D721Med (cell line): ENCODE measurements around the gene CORO7.

Experiments
- DNase-seq: peaks from one replicate; pipeline ENCODE4 v3.0.0; 2011; ENCODE audit warnings: low spot score; ENCODE audit not compliant: insufficient read length
- FAIRE-seq: peaks from 2 replicates; lab custom pipeline; 2011; peaks lifted over from hg19 to GRCh38; lab: Jason Lieb, UNC
- CTCF ChIP-seq: IDR thresholded peaks from 2 replicates; pipeline ENCODE4 v1.5.1; 2012; ENCODE audit warnings: mild to moderate bottlenecking, control low read depth; ENCODE audit not compliant: insufficient read depth; ENCODE audit errors: missing control alignments

CORO7 gene

DNA sequence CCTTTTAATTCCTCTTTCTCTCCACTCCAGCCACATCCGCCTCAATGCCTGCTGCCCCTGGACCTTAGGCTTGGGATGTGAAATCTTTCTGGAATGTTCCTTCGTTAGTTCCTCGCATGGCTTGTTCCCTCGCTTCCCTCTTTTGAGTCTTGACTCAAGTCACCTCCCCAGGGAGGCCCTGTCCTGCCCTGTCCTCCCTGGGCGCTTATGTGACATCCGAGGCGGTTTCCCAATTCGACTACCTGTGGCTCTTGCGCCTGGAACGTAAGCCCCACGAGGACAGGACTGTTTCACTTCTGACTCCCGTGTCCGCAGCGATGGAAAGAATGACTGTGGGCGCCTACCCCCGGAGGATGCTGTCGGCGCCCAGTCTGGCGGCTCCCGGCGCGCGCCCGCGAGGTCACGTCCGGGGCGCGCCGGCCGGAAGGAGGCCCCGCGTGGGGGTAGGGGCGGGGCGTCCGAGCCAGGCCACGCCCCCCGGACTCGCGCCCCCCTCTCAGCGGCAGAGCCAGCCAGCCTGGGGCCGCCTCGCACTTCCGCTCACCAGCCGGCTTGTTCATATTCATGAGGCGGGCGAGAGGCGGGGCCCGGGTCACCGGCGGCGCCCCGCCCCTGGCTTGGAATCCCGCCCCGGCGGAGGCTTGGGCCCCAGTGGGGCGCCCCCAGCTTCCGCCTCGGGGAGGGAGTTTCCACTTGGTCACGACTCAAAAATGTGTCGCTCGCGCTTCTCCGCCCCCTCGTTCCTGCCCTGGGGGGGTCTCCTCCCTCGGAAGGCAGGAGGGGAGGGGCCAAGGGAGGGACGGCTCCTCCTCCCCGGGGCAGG, 109.0 kb downstream of the CORO7 start:
- FAIRE-seq, result no peak
- peak; percentile 90 for DNase-seq
- TF ChIP-seq CTCF, result no peak

DNA sequence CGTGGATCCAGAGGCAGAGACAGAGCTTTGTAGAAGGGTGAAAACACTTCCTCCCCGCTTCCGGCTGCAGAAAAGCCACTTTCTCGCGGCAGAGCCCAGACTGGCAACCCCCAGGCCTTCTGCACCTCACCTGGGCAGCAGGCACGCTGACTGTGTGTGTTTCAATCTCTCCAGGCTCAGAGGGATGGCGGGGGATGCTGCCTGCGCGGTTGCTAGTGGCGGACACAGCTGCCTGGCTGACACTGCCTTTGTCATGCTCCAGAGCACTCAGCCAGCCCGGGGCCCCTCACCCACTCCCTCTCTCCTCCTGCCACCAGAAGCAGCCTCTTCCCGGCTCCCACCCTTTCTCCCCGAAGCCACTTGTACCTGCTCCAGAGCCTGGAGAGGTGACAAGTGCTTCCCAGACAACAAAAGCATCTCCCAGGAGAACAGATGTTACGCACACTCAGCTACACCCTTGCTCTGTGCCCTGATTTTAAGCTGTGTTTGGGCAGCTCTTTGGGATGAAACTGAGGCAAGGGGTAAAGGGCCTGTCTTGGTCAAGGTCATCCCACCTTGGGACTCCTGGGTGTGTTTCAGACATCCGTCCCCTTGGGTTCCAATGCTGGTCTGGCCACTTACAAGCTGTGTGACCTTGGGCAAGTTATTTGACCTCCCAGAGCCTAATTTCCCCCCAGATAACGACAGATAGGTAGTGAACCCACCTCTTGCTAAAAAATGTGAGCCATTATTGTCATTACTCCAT, 109.8 kb downstream of the CORO7 start:
- no peak for TF ChIP-seq CTCF
- no peak for DNase-seq
- FAIRE-seq, result no peak
